Mesendoderm (in vitro differentiated cells): ENCODE results near the gene C10orf90.

Source experiments
- DNase-seq: peaks from one replicate; pipeline ENCODE4 v3.0.0; 2013
- H2AK5ac ChIP-seq: 2 replicates; pipeline ENCODE4 v1.6.1; 2013; ENCODE audit warnings: low read length, inconsistent platforms
- H2BK120ac ChIP-seq: 2 replicates; pipeline ENCODE4 v1.6.1; 2013; ENCODE audit warnings: low read depth, mild to moderate bottlenecking, low read length, moderate library complexity, mixed read lengths
- H2BK15ac ChIP-seq: replicated peaks from 2 replicates; pipeline ENCODE4 v1.6.1; 2013; ENCODE audit warnings: low read depth, mild to moderate bottlenecking, moderate library complexity
- H2BK5ac ChIP-seq: 2 replicates; pipeline ENCODE4 v1.6.1; 2013; ENCODE audit warnings: low read length, inconsistent platforms
- H3K18ac ChIP-seq: 2 replicates; pipeline ENCODE4 v1.6.1; 2013; ENCODE audit warnings: mild to moderate bottlenecking, low read length, mixed read lengths
- H3K23ac ChIP-seq: one replicate; pipeline ENCODE4 v1.6.1; 2013; ENCODE audit warnings: low read length
- H3K27ac ChIP-seq: 2 replicates; pipeline ENCODE4 v1.5.1; 2013; ENCODE audit warnings: low read depth, mild to moderate bottlenecking, inconsistent platforms, low read length, moderate library complexity
- H3K27me3 ChIP-seq: 2 replicates; pipeline ENCODE4 v1.6.1; 2013; ENCODE audit warnings: low read length, control low read depth, mild to moderate bottlenecking, inconsistent platforms; ENCODE audit not compliant: insufficient read depth, poor library complexity
- H3K36me3 ChIP-seq: 2 replicates; pipeline ENCODE4 v1.6.1; 2013; ENCODE audit warnings: low read length, inconsistent platforms; ENCODE audit not compliant: control insufficient read depth, insufficient read depth
- H3K4ac ChIP-seq: one replicate; pipeline ENCODE4 v1.6.1; 2013; ENCODE audit warnings: low read depth, mild to moderate bottlenecking, low read length, moderate library complexity
- H3K4me1 ChIP-seq: 2 replicates; pipeline ENCODE4 v1.6.1; 2013; ENCODE audit warnings: low read depth, low read length, inconsistent platforms; ENCODE audit not compliant: control insufficient read depth
- H3K4me2 ChIP-seq: 2 replicates; pipeline ENCODE4 v1.6.1; 2013; ENCODE audit warnings: low read length
- H3K4me3 ChIP-seq: 2 replicates; pipeline ENCODE4 v1.5.1; 2013; ENCODE audit warnings: mild to moderate bottlenecking, low read length
- H3K56ac ChIP-seq: one replicate; pipeline ENCODE4 v1.6.1; 2013; ENCODE audit warnings: low read length
- H3K79me1 ChIP-seq: 2 replicates; pipeline ENCODE4 v1.6.1; 2013; ENCODE audit warnings: low read length, inconsistent platforms
- H3K79me2 ChIP-seq: 2 replicates; pipeline ENCODE4 v1.6.1; 2013; ENCODE audit warnings: mild to moderate bottlenecking, low read length; ENCODE audit not compliant: control insufficient read depth, insufficient read depth
- H3K9ac ChIP-seq: 2 replicates; pipeline ENCODE4 v1.6.1; 2013; ENCODE audit warnings: low read length, inconsistent platforms
- H4K5ac ChIP-seq: one replicate; pipeline ENCODE4 v1.6.1; 2013; ENCODE audit warnings: low read length
- H4K8ac ChIP-seq: one replicate; pipeline ENCODE4 v1.6.1; 2013; ENCODE audit warnings: low read depth, mild to moderate bottlenecking, control low read depth, low read length, moderate library complexity
- WGBS: extraction: QIAGEN DNeasy Blood & Tissue Kit; methylation state at CpG from one replicate; pipeline ENCODE4 v1.1.7; 2013; ENCODE audit warnings: low lambda C conversion rate, missing lambda C conversion rate; ENCODE audit not compliant: insufficient coverage; ENCODE audit errors: extremely low coverage; 5-methylcytosine and 5-hydroxymethylcytosine counted together

Gene C10orf90

GRCh38 chr10:126497672-126498071 is 172.8 kb downstream of the C10orf90 start:
- Histone ChIP-seq H4K5ac (no peak overlapping the region), H3K4me2 (no peak overlapping the region), H3K36me3 (no peaks in the 10 kb centered on the region), H3K4me1 (no peaks in the 10 kb centered on the region), H2BK5ac (no peak overlapping the region), H2AK5ac (no peak overlapping the region), H3K4ac (no peak overlapping the region), H3K9ac (no peak overlapping the region), H3K18ac (no peak overlapping the region), H3K27me3 (no peaks in the 10 kb centered on the region), H3K56ac (no peak overlapping the region), H3K79me1 (no peaks in the 10 kb centered on the region), H4K8ac (no peak overlapping the region), H2BK15ac (no peak overlapping the region), H3K27ac (no peak overlapping the region), H3K4me3 (no peak overlapping the region), H2BK120ac (no peak overlapping the region), H3K79me2 (no peaks in the 10 kb centered on the region), H3K23ac (no peak overlapping the region)
- WGBS = no CpG with 5 or more reads among the region's 2 CpGs
- DNase-seq = no peak

- no peak overlapping the region for H2BK5ac ChIP-seq
- no peak overlapping the region for H3K23ac ChIP-seq
- no peak overlapping the region for H3K9ac ChIP-seq
- H2BK120ac ChIP-seq = no peak overlapping the region
- H3K27ac ChIP-seq = no peak overlapping the region
- no peaks in the 10 kb centered on the region for H3K27me3 ChIP-seq
- no CpG with 5 or more reads among the region's 16 CpGs for WGBS
- no peak for DNase-seq
- no peak overlapping the region for H3K18ac ChIP-seq
- no peak overlapping the region for H3K56ac ChIP-seq
- H3K4ac ChIP-seq = no peak overlapping the region
- no peak overlapping the region for H4K5ac ChIP-seq
- no peak overlapping the region for H3K4me3 ChIP-seq
- H3K36me3 ChIP-seq = no peaks in the 10 kb centered on the region
- H3K4me1 ChIP-seq = no peaks in the 10 kb centered on the region
- H3K79me1 ChIP-seq = no peaks in the 10 kb centered on the region
- H2AK5ac ChIP-seq = no peak overlapping the region
- H4K8ac ChIP-seq = no peak overlapping the region
- H2BK15ac ChIP-seq = no peak overlapping the region
- H3K4me2 ChIP-seq = no peak overlapping the region
- no peaks in the 10 kb centered on the region for H3K79me2 ChIP-seq
Measured at GRCh38 chr10:126496771-126497545, 173.5 kb downstream of the C10orf90 start.

GRCh38 chr10:126491476-126491875 is 179.0 kb downstream of the C10orf90 start:
- Histone ChIP-seq H3K18ac (no peak overlapping the region), H2BK15ac (no peak overlapping the region), H3K27me3 (no peaks in the 10 kb centered on the region), H3K4ac (no peak overlapping the region), H3K56ac (no peak overlapping the region), H2BK120ac (no peak overlapping the region), H3K4me2 (no peak overlapping the region), H3K79me1 (no peaks in the 10 kb centered on the region), H3K4me3 (no peak overlapping the region), H3K23ac (no peak overlapping the region), H3K9ac (no peak overlapping the region), H3K79me2 (no peaks in the 10 kb centered on the region), H2AK5ac (no peak overlapping the region), H4K8ac (no peak overlapping the region), H3K36me3 (no peaks in the 10 kb centered on the region), H3K27ac (no peak overlapping the region), H2BK5ac (no peak overlapping the region), H4K5ac (no peak overlapping the region), H3K4me1 (no peaks in the 10 kb centered on the region)
- DNase-seq = no peak
- no CpG with 5 or more reads among the region's 7 CpGs for WGBS

- Histone ChIP-seq H2AK5ac (no peak overlapping the region), H3K27ac (no peak overlapping the region), H3K9ac (no peak overlapping the region), H3K4me1 (no peaks in the 10 kb centered on the region), H2BK5ac (no peak overlapping the region), H2BK15ac (no peak overlapping the region), H3K36me3 (no peaks in the 10 kb centered on the region), H3K27me3 (no peaks in the 10 kb centered on the region), H3K4me3 (no peak overlapping the region), H3K4me2 (no peak overlapping the region), H3K79me2 (no peaks in the 10 kb centered on the region), H3K79me1 (no peaks in the 10 kb centered on the region), H4K5ac (no peak overlapping the region), H3K56ac (no peak overlapping the region), H3K23ac (no peak overlapping the region), H4K8ac (no peak overlapping the region), H3K18ac (no peak overlapping the region), H2BK120ac (no peak overlapping the region), H3K4ac (no peak overlapping the region)
- no CpG with 5 or more reads among the region's 1 CpG for WGBS
- DNase-seq = no peak
Measured at GRCh38 chr10:126481181-126481580, 189.3 kb downstream of the C10orf90 start.

GRCh38 chr10:126480648-126481047 is 189.8 kb downstream of the C10orf90 start:
- no peaks in the 10 kb centered on the region for H3K27me3 ChIP-seq
- no peak overlapping the region for H3K9ac ChIP-seq
- no peak overlapping the region for H3K4me2 ChIP-seq
- no peaks in the 10 kb centered on the region for H3K79me2 ChIP-seq
- WGBS = no CpG with 5 or more reads among the region's 3 CpGs
- no peaks in the 10 kb centered on the region for H3K4me1 ChIP-seq
- H4K8ac ChIP-seq = no peak overlapping the region
- no peaks in the 10 kb centered on the region for H3K79me1 ChIP-seq
- no peak for DNase-seq
- H3K56ac ChIP-seq = no peak overlapping the region
- no peak overlapping the region for H2BK120ac ChIP-seq
- no peak overlapping the region for H4K5ac ChIP-seq
- no peak overlapping the region for H2BK5ac ChIP-seq
- H3K27ac ChIP-seq = no peak overlapping the region
- no peak overlapping the region for H3K18ac ChIP-seq
- no peak overlapping the region for H2AK5ac ChIP-seq
- H3K4me3 ChIP-seq = no peak overlapping the region
- H3K36me3 ChIP-seq = no peaks in the 10 kb centered on the region
- no peak overlapping the region for H2BK15ac ChIP-seq
- H3K23ac ChIP-seq = no peak overlapping the region
- no peak overlapping the region for H3K4ac ChIP-seq
